Smooth muscle cell (in vitro differentiated cells): Measurements from ENCODE around the gene TMEM174. TPM values are rescaled to one million over a fixed set of nuclear protein-coding genes. Genes with fewer than 3 reads are reported as not detected.

Source experiments
- DNase-seq: peaks from one replicate; lab custom pipeline; 2025; ENCODE audit not compliant: unreplicated experiment; lab: John Stamatoyannopoulos, UW
- H2AFZ ChIP-seq: fragments of 200-600 bp; sonication (generic); 2 replicates; pipeline ENCODE4 v1.6.0; 2016; ENCODE audit warnings: antibody characterized with exemption, low read depth, mild to moderate bottlenecking
- H3F3A ChIP-seq: fragments of 200-600 bp; sonication (generic); 2 replicates; pipeline ENCODE4 v1.6.0; 2017; ENCODE audit warnings: antibody characterized with exemption, low read depth
- H3K27ac ChIP-seq: fragments of 200-600 bp; sonication (generic); 2 replicates; pipeline ENCODE4 v1.5.1; 2016; ENCODE audit warnings: low read depth, mild to moderate bottlenecking
- H3K27me3 ChIP-seq: fragments of 200-600 bp; sonication (generic); 2 replicates; pipeline ENCODE4 v1.6.1; 2016; ENCODE audit warnings: low read depth, mild to moderate bottlenecking
- H3K36me3 ChIP-seq: fragments of 200-600 bp; sonication (generic); 2 replicates; pipeline ENCODE4 v1.5.1; 2016; ENCODE audit warnings: low read depth
- H3K4me1 ChIP-seq: fragments of 200-600 bp; sonication (generic); 2 replicates; pipeline ENCODE4 v1.5.1; 2016; ENCODE audit warnings: low read depth
- H3K4me2 ChIP-seq: fragments of 200-600 bp; sonication (generic); 2 replicates; pipeline ENCODE4 v1.6.0; 2016; ENCODE audit warnings: mild to moderate bottlenecking
- H3K4me3 ChIP-seq: fragments of 200-600 bp; sonication (generic); 2 replicates; pipeline ENCODE4 v1.5.1; 2016; ENCODE audit warnings: mild to moderate bottlenecking
- H3K79me2 ChIP-seq: fragments of 200-600 bp; sonication (generic); 2 replicates; pipeline ENCODE4 v1.6.0; 2016; ENCODE audit warnings: low read depth, mild to moderate bottlenecking
- H3K9ac ChIP-seq: fragments of 200-600 bp; sonication (generic); 2 replicates; pipeline ENCODE4 v1.6.0; 2016; ENCODE audit warnings: low read depth
- H3K9me3 ChIP-seq: fragments of 200-600 bp; sonication (generic); replicated peaks from 2 replicates; pipeline ENCODE4 v1.5.1; 2016; ENCODE audit warnings: low read depth
- H4K20me1 ChIP-seq: fragments of 200-600 bp; sonication (generic); 2 replicates; pipeline ENCODE4 v1.6.0; 2016; ENCODE audit warnings: low read depth
- CTCF ChIP-seq: fragments of 200-600 bp; sonication (generic); IDR thresholded peaks from 2 replicates; pipeline ENCODE4 v1.5.1; 2017; ENCODE audit warnings: borderline replicate concordance, mild to moderate bottlenecking, antibody characterized with exemption; ENCODE audit not compliant: insufficient read depth, poor library complexity, severe bottlenecking
- WGBS: methylation state at CpG from one replicate; pipeline ENCODE4 v1.1.7; 2016; ENCODE audit warnings: low lambda C conversion rate; 5-methylcytosine and 5-hydroxymethylcytosine counted together
- polyA plus RNA-seq: library from polyadenylated mRNA; unstranded; fragments of >200 nt; fragmentation: Nextera tagmentation; extraction: Ambion mirVana; gene quantifications from 2 replicates; pipeline ENCODE4 v1.2.1, GENCODE V29; 2016
- total RNA-seq: library from RNA; depleted of rRNA; stranded (reverse); fragments of >200 nt; gene quantifications from 2 replicates; pipeline ENCODE4 v1.2.3, GENCODE V29; 2014

Gene TMEM174
- total and polyA plus RNA-seq, 2 experiments from 2014 or later: not detected

- H3K4me2 ChIP-seq: no peak overlapping the region
- H4K20me1 ChIP-seq: no peaks in the 10 kb centered on the region
- WGBS: 79% methylated on average over 8 of the region's 8 CpGs
- no peaks in the 10 kb centered on the region for H3K9me3 ChIP-seq
- H3K79me2 ChIP-seq: no peaks in the 10 kb centered on the region
- H2AFZ ChIP-seq: no peak overlapping the region
- no peaks in the 10 kb centered on the region for H3F3A ChIP-seq
- TF ChIP-seq CTCF: no peak
- no peaks in the 10 kb centered on the region for H3K27me3 ChIP-seq
- no peak overlapping the region for H3K4me3 ChIP-seq
- H3K9ac ChIP-seq: no peak overlapping the region
- no peak for DNase-seq
- H3K36me3 ChIP-seq: no peaks in the 10 kb centered on the region
- no peak overlapping the region for H3K27ac ChIP-seq
- no peaks in the 10 kb centered on the region for H3K4me1 ChIP-seq
Observed at GRCh38 chr5:73174100-73174815, 1.3 kb downstream of the TMEM174 start.

GRCh38 chr5:73176250-73176649 is 3.3 kb downstream of the TMEM174 start:
- H4K20me1 ChIP-seq: no peaks in the 10 kb centered on the region
- H3F3A ChIP-seq: no peaks in the 10 kb centered on the region
- H3K36me3 ChIP-seq: no peaks in the 10 kb centered on the region
- H3K4me3 ChIP-seq: no peak overlapping the region
- H3K4me1 ChIP-seq: no peaks in the 10 kb centered on the region
- no peak overlapping the region for H3K27ac ChIP-seq
- no peak for DNase-seq
- H3K27me3 ChIP-seq: no peaks in the 10 kb centered on the region
- no peak overlapping the region for H3K4me2 ChIP-seq
- no peaks in the 10 kb centered on the region for H3K9me3 ChIP-seq
- H2AFZ ChIP-seq: no peak overlapping the region
- no peak for TF ChIP-seq CTCF
- no peak overlapping the region for H3K9ac ChIP-seq
- whole genome bisulfite sequencing: 89% methylated on average over 2 of the region's 2 CpGs
- no peaks in the 10 kb centered on the region for H3K79me2 ChIP-seq

GRCh38 chr5:73178265-73178664 is 5.3 kb downstream of the TMEM174 start:
- no peak for DNase-seq
- no peaks in the 10 kb centered on the region for H3K79me2 ChIP-seq
- H3F3A ChIP-seq: no peaks in the 10 kb centered on the region
- no peaks in the 10 kb centered on the region for H3K9me3 ChIP-seq
- H3K27ac ChIP-seq: no peak overlapping the region
- H3K4me2 ChIP-seq: no peak overlapping the region
- no peaks in the 10 kb centered on the region for H3K36me3 ChIP-seq
- no peak overlapping the region for H2AFZ ChIP-seq
- no peak overlapping the region for H3K9ac ChIP-seq
- no peaks in the 10 kb centered on the region for H4K20me1 ChIP-seq
- no peak for TF ChIP-seq CTCF
- no peaks in the 10 kb centered on the region for H3K27me3 ChIP-seq
- WGBS: 92% methylated on average over 5 of the region's 5 CpGs
- no peaks in the 10 kb centered on the region for H3K4me1 ChIP-seq
- no peak overlapping the region for H3K4me3 ChIP-seq

- Histone ChIP-seq H3K79me2 (no peaks in the 10 kb centered on the region), H3K9me3 (no peaks in the 10 kb centered on the region), H3K36me3 (no peaks in the 10 kb centered on the region), H3K9ac (no peak overlapping the region), H3F3A (no peaks in the 10 kb centered on the region), H3K27me3 (no peaks in the 10 kb centered on the region), H3K4me2 (no peak overlapping the region), H3K4me3 (no peak overlapping the region), H4K20me1 (no peaks in the 10 kb centered on the region), H2AFZ (no peak overlapping the region), H3K4me1 (no peaks in the 10 kb centered on the region), H3K27ac (no peak overlapping the region)
- no peak for DNase-seq
- no peak for TF ChIP-seq CTCF
- WGBS: 87% methylated on average over 3 of the region's 3 CpGs
Observed at GRCh38 chr5:73179730-73180129, 6.7 kb downstream of the TMEM174 start.
